ENCODE measurements around the gene FN1. TPM values are rescaled to one million over a fixed set of nuclear protein-coding genes. Genes with fewer than 3 reads are reported as not detected.

Gene FN1
- total and polyA plus RNA-seq, 3 donors from 2014 or later, result 36.8 to 245 (median 66.3) TPM

- Histone ChIP-seq H3K36me3 (ENCODE audit: low read depth, missing control alignments) (no peaks in the 10 kb centered on the region), H3K4me3 (no peak overlapping the region), H3K27ac (no peak overlapping the region), H3K9me3 (no peaks in the 10 kb centered on the region), H3K27me3 (no peaks in the 10 kb centered on the region), H3K4me1 (no peaks in the 10 kb centered on the region)
- WGBS, 2 donors, result 91 to 95% methylated on average over 7 of the region's 7 CpGs
- DNase-seq, result no peak
- intact Hi-C loops (cut with DNase I; ENCODE audit: low total_unique reads), result no loop called here
- no peak for TF ChIP-seq POLR2A (IDR thresholded peaks at IDR 0.05)
Observed at GRCh38 chr2:215386566-215386965, 49.3 kb downstream of the FN1 start.

- no peaks in the 10 kb centered on the region for H3K4me1 ChIP-seq
- H3K27ac ChIP-seq, result no peak overlapping the region
- TF ChIP-seq CTCF (IDR thresholded peaks at IDR 0.05) (no peak), POLR2A (IDR thresholded peaks at IDR 0.05) (no peak)
- H3K4me3 ChIP-seq, result no peak overlapping the region
- H3K36me3 ChIP-seq (ENCODE audit: low read depth, missing control alignments), result no peaks in the 10 kb centered on the region
- no peak for DNase-seq
- intact Hi-C loops (cut with DNase I; ENCODE audit: low total_unique reads), result no loop called here
- no peaks in the 10 kb centered on the region for H3K9me3 ChIP-seq
- WGBS, 2 donors, result 80% methylated on average over 7 of the region's 7 CpGs
- H3K27me3 ChIP-seq, result no peaks in the 10 kb centered on the region
Observed at GRCh38 chr2:215384710-215385109, 51.2 kb downstream of the FN1 start.

GRCh38 chr2:215383652-215384279 is 52.1 kb downstream of the FN1 start:
- TF ChIP-seq CTCF (IDR thresholded peaks at IDR 0.05), result no peak
- no peak for TF ChIP-seq POLR2A (IDR thresholded peaks at IDR 0.05)
- H3K9me3 ChIP-seq, result no peaks in the 10 kb centered on the region
- H3K36me3 ChIP-seq (ENCODE audit: low read depth, missing control alignments), result no peaks in the 10 kb centered on the region
- intact Hi-C loops (cut with DNase I; ENCODE audit: low total_unique reads), result no loop called here
- no peaks in the 10 kb centered on the region for H3K27me3 ChIP-seq
- WGBS, 2 donors, result 93 to 95% methylated on average over 8 of the region's 8 CpGs
- no peak for DNase-seq
- no peak overlapping the region for H3K27ac ChIP-seq
- no peak overlapping the region for H3K4me3 ChIP-seq
- H3K4me1 ChIP-seq, result no peaks in the 10 kb centered on the region

GRCh38 chr2:215382480-215382879 is 53.4 kb downstream of the FN1 start:
- no peaks in the 10 kb centered on the region for H3K27me3 ChIP-seq
- H3K27ac ChIP-seq, result no peak overlapping the region
- TF ChIP-seq POLR2A (IDR thresholded peaks at IDR 0.05) (no peak), CTCF (IDR thresholded peaks at IDR 0.05) (no peak)
- H3K9me3 ChIP-seq, result no peaks in the 10 kb centered on the region
- no peaks in the 10 kb centered on the region for H3K4me1 ChIP-seq
- no peaks in the 10 kb centered on the region for H3K36me3 ChIP-seq (ENCODE audit: low read depth, missing control alignments)
- no peak overlapping the region for H3K4me3 ChIP-seq
- intact Hi-C loops (cut with DNase I; ENCODE audit: low total_unique reads), result no loop called here
- DNase-seq, result no peak

- TF ChIP-seq POLR2A (IDR thresholded peaks at IDR 0.05), result no peak
- no peak for TF ChIP-seq CTCF (IDR thresholded peaks at IDR 0.05)
- no peaks in the 10 kb centered on the region for H3K4me1 ChIP-seq
- intact Hi-C loops (cut with DNase I; ENCODE audit: low total_unique reads), result no loop called here
- no peaks in the 10 kb centered on the region for H3K9me3 ChIP-seq
- no peak for DNase-seq
- H3K4me3 ChIP-seq, result no peak overlapping the region
- no peak overlapping the region for H3K27ac ChIP-seq
- H3K36me3 ChIP-seq (ENCODE audit: low read depth, missing control alignments), result no peaks in the 10 kb centered on the region
- 91 to 93% methylated on average over 7 of the region's 7 CpGs for WGBS, 2 donors
- no peaks in the 10 kb centered on the region for H3K27me3 ChIP-seq
Observed at GRCh38 chr2:215382011-215382410, 53.9 kb downstream of the FN1 start.

All from testis (tissue), 3 donors.